DND-41 (cell line): ENCODE measurements around the gene ANGPTL4.

ENCODE experiments used
- ATAC-seq: fragments of 200-7000 bp; cut with Tn5 transposase; 3 replicates; pipeline ENCODE4 v1.9.1; 2021; ENCODE audit warnings: low read depth; ENCODE audit not compliant: insufficient read depth
- DNase-seq: peaks from one replicate; pipeline ENCODE4 v3.0.0-alpha.2; 2020
- H2AFZ ChIP-seq: 2 replicates; pipeline ENCODE4 v1.6.0; 2012; ENCODE audit warnings: low read depth, low read length
- H3K27ac ChIP-seq: 2 replicates; pipeline ENCODE4 v1.5.1; 2012; ENCODE audit warnings: low read length, inconsistent platforms
- H3K27me3 ChIP-seq: fragments of 200-600 bp; sonication (generic); 2 replicates; pipeline ENCODE4 v1.6.0; 2012; ENCODE audit warnings: low read length, mild to moderate bottlenecking, inconsistent platforms; ENCODE audit not compliant: insufficient read depth, poor library complexity
- H3K36me3 ChIP-seq: 2 replicates; pipeline ENCODE4 v1.5.1; 2012; ENCODE audit warnings: low read length, inconsistent platforms; ENCODE audit not compliant: insufficient read depth
- H3K4me1 ChIP-seq: 2 replicates; pipeline ENCODE4 v1.5.1; 2012; ENCODE audit warnings: mild to moderate bottlenecking, low read length; ENCODE audit not compliant: insufficient read depth
- H3K4me2 ChIP-seq: 2 replicates; pipeline ENCODE4 v1.6.0; 2012; ENCODE audit warnings: mild to moderate bottlenecking, moderate library complexity, low read length, inconsistent platforms; ENCODE audit not compliant: insufficient read depth
- H3K4me3 ChIP-seq, 2 experiments: fragments of 200-600 bp in 1 of 2; shearing (Covaris generic) in 1 of 2; 2 replicates each; pipeline ENCODE4 v1.5.1; 2012 to 2016; ENCODE audit warnings: inconsistent platforms in 2 of 2, low read length in 2 of 2, mild to moderate bottlenecking in 2 of 2, low read depth in 1 of 2, moderate library complexity in 1 of 2
- H3K79me2 ChIP-seq: 2 replicates; pipeline ENCODE4 v1.6.0; 2012; ENCODE audit warnings: low read length, inconsistent platforms; ENCODE audit not compliant: insufficient read depth
- H3K9ac ChIP-seq: 2 replicates; pipeline ENCODE4 v1.6.0; 2012; ENCODE audit warnings: low read depth, mild to moderate bottlenecking, inconsistent platforms, low read length, moderate library complexity
- H3K9me3 ChIP-seq: 2 replicates; pipeline ENCODE4 v1.5.1; 2012; ENCODE audit warnings: low read length, moderate library complexity, mild to moderate bottlenecking, inconsistent platforms; ENCODE audit not compliant: insufficient read depth, severe bottlenecking
- H4K20me1 ChIP-seq: 2 replicates; pipeline ENCODE4 v1.6.0; 2012; ENCODE audit warnings: low read length; ENCODE audit not compliant: insufficient read depth
- EZH2 ChIP-seq: IDR thresholded peaks from 3 replicates; pipeline ENCODE4 v1.6.1; 2012; ENCODE audit warnings: borderline replicate concordance, low read depth, mild to moderate bottlenecking, moderate library complexity, low read length, inconsistent platforms; ENCODE audit not compliant: severe bottlenecking
- TF ChIP-seq, protein P1 (sequence below): IDR thresholded peaks from 2 replicates; pipeline ENCODE4 v1.5.1; 2012; ENCODE audit warnings: borderline replicate concordance, low read length, moderate library complexity, mild to moderate bottlenecking; ENCODE audit not compliant: poor library complexity, severe bottlenecking; ENCODE audit errors: extremely low read depth

Gene ANGPTL4

GRCh38 chr19:8413629-8413995 lies 49.7 kb downstream of the ANGPTL4 start:
- no peaks in the 10 kb centered on the region for H3K27me3 ChIP-seq
- TF ChIP-seq EZH2, result no peak
- TF ChIP-seq, protein P1, sequence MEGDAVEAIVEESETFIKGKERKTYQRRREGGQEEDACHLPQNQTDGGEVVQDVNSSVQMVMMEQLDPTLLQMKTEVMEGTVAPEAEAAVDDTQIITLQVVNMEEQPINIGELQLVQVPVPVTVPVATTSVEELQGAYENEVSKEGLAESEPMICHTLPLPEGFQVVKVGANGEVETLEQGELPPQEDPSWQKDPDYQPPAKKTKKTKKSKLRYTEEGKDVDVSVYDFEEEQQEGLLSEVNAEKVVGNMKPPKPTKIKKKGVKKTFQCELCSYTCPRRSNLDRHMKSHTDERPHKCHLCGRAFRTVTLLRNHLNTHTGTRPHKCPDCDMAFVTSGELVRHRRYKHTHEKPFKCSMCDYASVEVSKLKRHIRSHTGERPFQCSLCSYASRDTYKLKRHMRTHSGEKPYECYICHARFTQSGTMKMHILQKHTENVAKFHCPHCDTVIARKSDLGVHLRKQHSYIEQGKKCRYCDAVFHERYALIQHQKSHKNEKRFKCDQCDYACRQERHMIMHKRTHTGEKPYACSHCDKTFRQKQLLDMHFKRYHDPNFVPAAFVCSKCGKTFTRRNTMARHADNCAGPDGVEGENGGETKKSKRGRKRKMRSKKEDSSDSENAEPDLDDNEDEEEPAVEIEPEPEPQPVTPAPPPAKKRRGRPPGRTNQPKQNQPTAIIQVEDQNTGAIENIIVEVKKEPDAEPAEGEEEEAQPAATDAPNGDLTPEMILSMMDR, result no peak
- H3K79me2 ChIP-seq, result no peaks in the 10 kb centered on the region
- no peak for DNase-seq
- H3K9ac ChIP-seq, result peak overlapping the region; percentile 63
- H3K9me3 ChIP-seq, result no peaks in the 10 kb centered on the region
- no peaks in the 10 kb centered on the region for H4K20me1 ChIP-seq
- no peak for ATAC-seq
- peak overlapping the region; percentile 87 for H3K4me2 ChIP-seq
- H2AFZ ChIP-seq, result peak overlapping the region; percentile 83
- peak overlapping the region; percentile 3; the same call in 1 of the 2 replicates for H3K27ac ChIP-seq
- H3K4me3 ChIP-seq, result peak overlapping the region; percentile 23 to 66; a peak in 3 of 4 replicates
- H3K36me3 ChIP-seq, result no peaks in the 10 kb centered on the region
- H3K4me1 ChIP-seq, result peaks cover 10% of the 10 kb centered on the region

DNA sequence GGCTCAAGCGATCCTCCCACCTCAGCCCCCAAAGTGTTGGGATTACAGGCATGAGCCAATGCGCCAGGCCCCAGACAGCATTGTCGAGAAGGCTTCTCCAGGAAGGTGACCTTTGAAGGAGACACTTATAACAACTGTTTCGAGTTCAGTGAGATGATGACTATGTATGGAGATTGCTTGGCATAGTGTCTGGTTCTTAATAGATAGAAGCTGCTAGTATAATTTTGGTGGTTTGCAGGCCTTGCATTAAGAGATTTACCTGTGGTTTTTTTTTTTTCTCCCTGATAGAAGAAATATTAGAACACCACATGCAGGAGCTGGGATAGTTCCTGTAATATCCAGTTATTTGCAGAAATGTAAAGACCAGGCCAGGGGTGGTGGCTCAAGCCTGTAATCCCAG lies 52.8 kb downstream of the ANGPTL4 start:
- H3K79me2 ChIP-seq, result no peaks in the 10 kb centered on the region
- ATAC-seq (no peak), DNase-seq (no peak)
- no peaks in the 10 kb centered on the region for H3K27me3 ChIP-seq
- H4K20me1 ChIP-seq, result no peaks in the 10 kb centered on the region
- H3K4me1 ChIP-seq, result peaks cover 10% of the 10 kb centered on the region
- no peak for TF ChIP-seq EZH2
- TF ChIP-seq, protein P1, result no peak
- no peak overlapping the region for H3K4me3 ChIP-seq
- H3K9me3 ChIP-seq, result no peaks in the 10 kb centered on the region
- H3K9ac ChIP-seq, result no peak overlapping the region
- H3K27ac ChIP-seq, result no peak overlapping the region
- no peak overlapping the region for H3K4me2 ChIP-seq
- no peak overlapping the region for H2AFZ ChIP-seq
- H3K36me3 ChIP-seq, result no peaks in the 10 kb centered on the region

DNA sequence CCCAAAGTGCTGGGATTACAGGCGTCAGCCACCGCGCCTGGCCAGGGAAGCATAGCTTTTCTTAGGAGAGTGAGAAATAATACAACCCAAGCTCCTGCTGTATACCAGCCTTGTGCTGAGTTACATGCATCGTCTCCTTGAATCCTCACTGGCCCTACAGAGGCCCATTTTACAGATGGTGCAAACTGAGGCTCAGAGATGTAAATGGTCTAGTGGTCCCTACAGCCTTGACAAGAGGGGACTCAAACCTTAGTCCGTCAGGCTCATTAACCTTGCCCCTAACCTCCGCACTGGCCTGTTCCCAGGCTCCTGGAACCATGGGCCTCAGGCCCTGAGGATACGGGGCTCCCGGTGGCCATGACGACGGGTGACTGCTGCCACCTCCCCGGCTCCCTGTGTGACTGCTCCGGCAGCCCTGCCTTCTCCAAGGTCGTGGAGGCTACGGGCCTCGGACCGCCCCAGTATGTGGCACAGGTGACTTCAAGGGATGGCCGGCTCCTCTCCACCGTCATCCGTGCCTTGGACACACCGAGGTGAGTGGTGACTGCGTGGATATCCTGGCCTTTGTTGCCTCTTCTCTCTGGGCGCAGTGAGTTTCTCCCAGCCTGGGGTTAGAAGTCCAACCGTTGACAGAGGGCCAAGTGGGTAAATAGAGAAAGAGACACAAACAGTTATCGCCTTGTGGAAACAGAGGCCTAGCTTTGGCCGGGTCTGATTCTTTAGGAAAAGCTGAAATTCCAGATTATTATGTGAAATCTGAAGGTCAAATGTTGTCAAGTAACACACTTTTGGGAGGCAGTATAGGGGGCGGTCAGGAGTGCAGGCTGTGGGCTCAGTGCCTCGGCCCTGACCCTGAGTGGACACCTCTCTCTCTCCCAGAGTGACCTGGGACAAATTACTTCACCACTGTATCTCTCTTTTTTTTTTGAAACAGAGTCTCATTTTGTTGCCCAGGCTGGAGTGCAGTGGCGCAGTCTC lies 57.8 kb downstream of the ANGPTL4 start:
- no peaks in the 10 kb centered on the region for H3K4me1 ChIP-seq
- no peak overlapping the region for H3K4me2 ChIP-seq
- DNase-seq, result no peak
- no peak overlapping the region for H2AFZ ChIP-seq
- TF ChIP-seq, protein P1, result no peak
- no peak for TF ChIP-seq EZH2
- H3K79me2 ChIP-seq, result no peaks in the 10 kb centered on the region
- no peaks in the 10 kb centered on the region for H3K27me3 ChIP-seq
- H3K36me3 ChIP-seq, result no peaks in the 10 kb centered on the region
- H3K4me3 ChIP-seq, result no peak overlapping the region
- no peaks in the 10 kb centered on the region for H4K20me1 ChIP-seq
- H3K27ac ChIP-seq, result no peak overlapping the region
- H3K9ac ChIP-seq, result no peak overlapping the region
- no peaks in the 10 kb centered on the region for H3K9me3 ChIP-seq
- ATAC-seq, result no peak

DNA sequence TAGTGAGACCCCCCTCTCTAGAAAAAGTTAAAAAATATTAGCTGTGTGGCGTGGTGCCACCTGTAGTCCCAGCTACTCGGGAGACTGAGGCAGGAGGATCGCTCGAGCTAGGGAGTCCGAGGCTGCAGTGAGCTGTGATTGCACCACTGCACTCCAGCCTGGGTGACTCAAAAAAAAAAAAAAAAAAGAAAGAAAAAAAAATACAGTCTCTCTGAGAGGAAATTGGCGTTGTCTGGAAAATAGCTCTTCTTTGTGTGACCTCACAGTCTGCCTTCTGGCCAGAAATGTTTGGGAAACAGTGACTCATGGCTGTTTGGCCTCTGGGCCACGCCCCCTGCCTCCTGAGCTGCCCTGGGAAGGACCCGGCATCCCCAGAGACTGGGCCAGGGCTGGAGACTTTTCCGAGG lies 59.9 kb downstream of the ANGPTL4 start:
- no peak overlapping the region for H2AFZ ChIP-seq
- H3K4me2 ChIP-seq, result no peak overlapping the region
- no peaks in the 10 kb centered on the region for H3K4me1 ChIP-seq
- TF ChIP-seq, protein P1, result no peak
- no peak for TF ChIP-seq EZH2
- ATAC-seq (no peak), DNase-seq (no peak)
- no peaks in the 10 kb centered on the region for H3K9me3 ChIP-seq
- H3K36me3 ChIP-seq, result no peaks in the 10 kb centered on the region
- H4K20me1 ChIP-seq, result no peaks in the 10 kb centered on the region
- no peak overlapping the region for H3K4me3 ChIP-seq
- no peaks in the 10 kb centered on the region for H3K27me3 ChIP-seq
- no peaks in the 10 kb centered on the region for H3K79me2 ChIP-seq
- H3K27ac ChIP-seq, result no peak overlapping the region
- no peak overlapping the region for H3K9ac ChIP-seq
